ENCODE measurements around the gene OR7G1. TPM values are rescaled to one million over a fixed set of nuclear protein-coding genes. Genes with fewer than 3 reads are reported as not detected.

The OR7G1 gene
- total and polyA plus RNA-seq, 2 of the 4 experiments (the other 2 are of a cell fraction), result not detected

DNA sequence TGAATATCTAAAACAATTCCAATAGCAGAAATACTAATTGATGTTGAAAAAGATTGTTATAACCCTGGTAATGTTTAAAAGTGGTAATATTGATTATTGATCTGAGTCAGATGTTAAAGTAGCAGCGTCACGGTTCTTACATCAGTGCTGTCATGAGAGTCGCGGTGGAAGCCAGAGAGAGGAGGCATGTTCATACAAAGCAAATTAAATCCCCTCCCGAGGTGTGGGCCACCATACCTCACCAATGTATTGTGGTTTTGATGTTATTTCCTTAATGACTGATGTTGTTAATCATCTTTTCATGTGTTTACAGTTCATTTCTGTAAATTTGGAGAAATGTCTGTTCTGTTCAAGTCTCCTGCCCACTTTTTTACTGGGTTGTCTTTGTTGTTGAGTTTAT, 35.8 kb upstream of the OR7G1 start:
- DNase-seq, result no peak
- BruUV-seq (replicated peaks), result no TSS peak
- Histone ChIP-seq H2AK9ac (replicated peaks; ENCODE audit: low read depth, low read length, poor library complexity) (no peak overlapping the region), H3K9ac (ENCODE audit: low read depth, low read length) (no peak overlapping the region), H3K4ac (ENCODE audit: low read depth, low read length) (no peak overlapping the region), H3K9me1 (ENCODE audit: insufficient read depth, low read length) (no peaks in the 10 kb centered on the region), H4K5ac (ENCODE audit: low read depth, low read length) (no peak overlapping the region), H2AK5ac (ENCODE audit: low read depth, low read length) (no peak overlapping the region), H2BK5ac (ENCODE audit: low read depth, low read length, poor library complexity, severe bottlenecking) (no peak overlapping the region), H3K18ac (ENCODE audit: low read depth, low read length) (no peak overlapping the region), H4K8ac (ENCODE audit: low read depth in 2 of 2, low read length in 2 of 2) (no peak overlapping the region), H2BK15ac (ENCODE audit: low read depth, low read length) (no peak overlapping the region), H3K4me1 (ENCODE audit: control insufficient read depth, insufficient read depth, low read length) (no peaks in the 10 kb centered on the region), H3K79me1 (ENCODE audit: low read depth in 1 of 2, low read length in 2 of 2) (peaks cover 17 to 21% of the 10 kb centered on the region in 2 experiments), H3K4me2 (ENCODE audit: low read depth, low read length) (no peak overlapping the region), H3K14ac (replicated peaks; ENCODE audit: low read depth, low read length) (no peak overlapping the region), H2BK20ac (ENCODE audit: low read depth, low read length) (no peak overlapping the region), H3K4me3 (ENCODE audit: insufficient read depth, low read depth, low read length) (no peak overlapping the region), H2BK120ac (ENCODE audit: low read depth, low read length) (no peak overlapping the region), H3K36me3 (ENCODE audit: control insufficient read depth, insufficient read depth, low read length) (peaks cover 43% of the 10 kb centered on the region), H3K9me3 (ENCODE audit: control insufficient read depth, insufficient read depth, low read length) (peaks cover 53% of the 10 kb centered on the region), H4K20me1 (ENCODE audit: insufficient read depth, low read length) (peaks cover 18% of the 10 kb centered on the region), H3K56ac (ENCODE audit: extremely low read depth, insufficient read depth, low read length) (no peak overlapping the region), H4K91ac (ENCODE audit: insufficient read depth, low read depth, low read length) (no peak overlapping the region), H3K27me3 (ENCODE audit: control insufficient read depth, insufficient read depth, low read length) (no peaks in the 10 kb centered on the region), H3K23ac (ENCODE audit: low read depth, low read length) (no peak overlapping the region), H3K27ac (ENCODE audit: insufficient read depth, low read length) (no peak overlapping the region), H2AFZ (replicated peaks; ENCODE audit: low read length, poor library complexity) (no peak overlapping the region)
- WGBS, 2 experiments (ENCODE audit: extremely low coverage in 2 of 2, insufficient read length in 1 of 2), result no CpG with 5 or more reads among the region's 5 CpGs
- in situ Hi-C loops (cut with MboI; ENCODE audit: low sequenced_read_pairs), result no loop called here
- intact Hi-C loops (cut with micrococcal nuclease), result no loop called here
- CTCF ChIA-PET, result no interaction called here
- POLR2A ChIA-PET (ENCODE audit: unreplicated experiment), result no interaction called here
- no peak for ATAC-seq (ENCODE audit: low read depth)
- TF ChIP-seq POLR2A (IDR thresholded peaks at IDR 0.05; ENCODE audit: low read depth, low read length) (no peak), MAFK (IDR thresholded peaks at IDR 0.05; ENCODE audit: low read depth, low read length) (no peak), CHD1 (IDR thresholded peaks at IDR 0.05; ENCODE audit: low read depth, low read length) (no peak), SMC3 (IDR thresholded peaks at IDR 0.05; ENCODE audit: low read depth, low read length) (no peak), FOS (IDR thresholded peaks at IDR 0.05; ENCODE audit: low read depth, low read length) (no peak), RCOR1 (IDR thresholded peaks at IDR 0.05; ENCODE audit: insufficient replicate concordance, low read length) (no peak), CEBPB (IDR thresholded peaks at IDR 0.05; ENCODE audit: low read depth, low read length) (no peak), RFX5 (IDR thresholded peaks at IDR 0.05; ENCODE audit: low read depth, low read length) (no peak), MAZ (IDR thresholded peaks at IDR 0.05; ENCODE audit: borderline replicate concordance, low read depth, low read length) (no peak)
- TF ChIP-seq, protein P1, sequence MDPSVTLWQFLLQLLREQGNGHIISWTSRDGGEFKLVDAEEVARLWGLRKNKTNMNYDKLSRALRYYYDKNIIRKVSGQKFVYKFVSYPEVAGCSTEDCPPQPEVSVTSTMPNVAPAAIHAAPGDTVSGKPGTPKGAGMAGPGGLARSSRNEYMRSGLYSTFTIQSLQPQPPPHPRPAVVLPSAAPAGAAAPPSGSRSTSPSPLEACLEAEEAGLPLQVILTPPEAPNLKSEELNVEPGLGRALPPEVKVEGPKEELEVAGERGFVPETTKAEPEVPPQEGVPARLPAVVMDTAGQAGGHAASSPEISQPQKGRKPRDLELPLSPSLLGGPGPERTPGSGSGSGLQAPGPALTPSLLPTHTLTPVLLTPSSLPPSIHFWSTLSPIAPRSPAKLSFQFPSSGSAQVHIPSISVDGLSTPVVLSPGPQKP (IDR thresholded peaks at IDR 0.05; ENCODE audit: borderline replicate concordance, low read depth, low read length), result no peak
- TF ChIP-seq, protein P2, sequence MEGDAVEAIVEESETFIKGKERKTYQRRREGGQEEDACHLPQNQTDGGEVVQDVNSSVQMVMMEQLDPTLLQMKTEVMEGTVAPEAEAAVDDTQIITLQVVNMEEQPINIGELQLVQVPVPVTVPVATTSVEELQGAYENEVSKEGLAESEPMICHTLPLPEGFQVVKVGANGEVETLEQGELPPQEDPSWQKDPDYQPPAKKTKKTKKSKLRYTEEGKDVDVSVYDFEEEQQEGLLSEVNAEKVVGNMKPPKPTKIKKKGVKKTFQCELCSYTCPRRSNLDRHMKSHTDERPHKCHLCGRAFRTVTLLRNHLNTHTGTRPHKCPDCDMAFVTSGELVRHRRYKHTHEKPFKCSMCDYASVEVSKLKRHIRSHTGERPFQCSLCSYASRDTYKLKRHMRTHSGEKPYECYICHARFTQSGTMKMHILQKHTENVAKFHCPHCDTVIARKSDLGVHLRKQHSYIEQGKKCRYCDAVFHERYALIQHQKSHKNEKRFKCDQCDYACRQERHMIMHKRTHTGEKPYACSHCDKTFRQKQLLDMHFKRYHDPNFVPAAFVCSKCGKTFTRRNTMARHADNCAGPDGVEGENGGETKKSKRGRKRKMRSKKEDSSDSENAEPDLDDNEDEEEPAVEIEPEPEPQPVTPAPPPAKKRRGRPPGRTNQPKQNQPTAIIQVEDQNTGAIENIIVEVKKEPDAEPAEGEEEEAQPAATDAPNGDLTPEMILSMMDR (conservative IDR thresholded peaks at IDR 0.05; ENCODE audit: low read depth, low read length), result no peak
- dilution Hi-C loops (cut with HindIII; ENCODE audit: low sequenced_read_pairs, unreplicated experiment), result no loop called here
